H9 (cell line): ENCODE data around the gene MYNN. TPM values are rescaled to one million over a fixed set of nuclear protein-coding genes. Genes with fewer than 3 reads are reported as not detected.

Experiments used
- DNase-seq: peaks from one replicate; pipeline ENCODE4 v3.0.0-alpha.2; 2017
- H2AFZ ChIP-seq: one replicate; pipeline ENCODE4 v1.6.1; 2013; ENCODE audit warnings: mild to moderate bottlenecking, low read length, control low read depth, moderate library complexity
- H2AK5ac ChIP-seq: 2 replicates; pipeline ENCODE4 v1.6.1; 2013; ENCODE audit warnings: low read length, control low read depth, mixed read lengths; ENCODE audit not compliant: insufficient read length
- H2BK120ac ChIP-seq: one replicate; pipeline ENCODE4 v1.6.1; 2013; ENCODE audit warnings: low read depth, mild to moderate bottlenecking, low read length, control low read depth, inconsistent platforms; ENCODE audit not compliant: poor library complexity, severe bottlenecking
- H2BK12ac ChIP-seq: 2 replicates; pipeline ENCODE4 v1.6.1; 2013; ENCODE audit warnings: low read length, control low read depth, mixed read lengths, low read depth; ENCODE audit not compliant: insufficient read length
- H2BK15ac ChIP-seq: 2 replicates; pipeline ENCODE4 v1.6.1; 2013; ENCODE audit warnings: low read depth, low read length, control low read depth
- H2BK20ac ChIP-seq: one replicate; pipeline ENCODE4 v1.6.1; 2013; ENCODE audit warnings: low read depth, mild to moderate bottlenecking, low read length, control low read depth, inconsistent platforms; ENCODE audit not compliant: poor library complexity, severe bottlenecking
- H2BK5ac ChIP-seq: 2 replicates; pipeline ENCODE4 v1.6.1; 2013; ENCODE audit warnings: low read length, control low read depth, mixed read lengths; ENCODE audit not compliant: insufficient read length
- H3K14ac ChIP-seq: 2 replicates; pipeline ENCODE4 v1.6.1; 2013; ENCODE audit warnings: low read length, control low read depth; ENCODE audit not compliant: insufficient read depth
- H3K18ac ChIP-seq: 2 replicates; pipeline ENCODE4 v1.6.1; 2013; ENCODE audit warnings: low read depth, mild to moderate bottlenecking, mixed read lengths, low read length, control low read depth; ENCODE audit not compliant: insufficient read length
- H3K23ac ChIP-seq: 2 replicates; pipeline ENCODE4 v1.6.1; 2013; ENCODE audit warnings: low read length, control low read depth, mixed read lengths, low read depth; ENCODE audit not compliant: insufficient read length
- H3K23me2 ChIP-seq: 2 replicates; pipeline ENCODE4 v1.6.1; 2013; ENCODE audit warnings: low read depth, mild to moderate bottlenecking, mixed read lengths, low read length, control low read depth; ENCODE audit not compliant: insufficient read length, poor library complexity, severe bottlenecking
- H3K27ac ChIP-seq: 2 replicates; pipeline ENCODE4 v1.5.1; 2013; ENCODE audit warnings: low read length, control low read depth, mixed read lengths, low read depth; ENCODE audit not compliant: insufficient read length
- H3K27me3 ChIP-seq: 2 replicates; pipeline ENCODE4 v1.6.1; 2013; ENCODE audit warnings: low read length, control low read depth, inconsistent platforms; ENCODE audit not compliant: insufficient read depth
- H3K4ac ChIP-seq: 2 replicates; pipeline ENCODE4 v1.6.1; 2013; ENCODE audit warnings: low read depth, mild to moderate bottlenecking, control low read depth, inconsistent platforms, low read length, moderate library complexity
- H3K4me1 ChIP-seq: 2 replicates; pipeline ENCODE4 v1.6.1; 2013; ENCODE audit warnings: low read length, control low read depth, inconsistent platforms; ENCODE audit not compliant: insufficient read depth
- H3K4me2 ChIP-seq: 2 replicates; pipeline ENCODE4 v1.6.1; 2013; ENCODE audit warnings: low read length, control low read depth, mixed read lengths; ENCODE audit not compliant: insufficient read length, insufficient read depth
- H3K56ac ChIP-seq: 2 replicates; pipeline ENCODE4 v1.6.1; 2013; ENCODE audit warnings: low read depth, mild to moderate bottlenecking, mixed read lengths, low read length, control low read depth; ENCODE audit not compliant: insufficient read length
- H3K79me1 ChIP-seq: 2 replicates; pipeline ENCODE4 v1.6.1; 2013; ENCODE audit warnings: low read depth, mild to moderate bottlenecking, moderate library complexity, low read length, control low read depth, inconsistent platforms; ENCODE audit not compliant: insufficient read depth, poor library complexity, severe bottlenecking
- H3K79me2 ChIP-seq: 2 replicates; pipeline ENCODE4 v1.6.1; 2013; ENCODE audit warnings: low read length, control low read depth, inconsistent platforms; ENCODE audit not compliant: insufficient read depth
- H3K9ac ChIP-seq: 2 replicates; pipeline ENCODE4 v1.6.1; 2013; ENCODE audit warnings: low read length, control low read depth, mixed read lengths; ENCODE audit not compliant: insufficient read length; ENCODE audit errors: extremely low read depth
- H3K9me3 ChIP-seq: one replicate; pipeline ENCODE4 v1.6.1; 2013; ENCODE audit warnings: low read depth, low read length, inconsistent platforms; ENCODE audit not compliant: control insufficient read depth
- H3T11ph ChIP-seq: one replicate; pipeline ENCODE4 v1.6.1; 2013; ENCODE audit warnings: mild to moderate bottlenecking, low read length, control low read depth, inconsistent platforms
- H4K20me1 ChIP-seq: one replicate; pipeline ENCODE4 v1.6.1; 2013; ENCODE audit not compliant: control insufficient read depth, insufficient read length, insufficient read depth
- H4K5ac ChIP-seq: 2 replicates; pipeline ENCODE4 v1.6.1; 2013; ENCODE audit warnings: low read depth, mild to moderate bottlenecking, mixed read lengths, low read length, control low read depth; ENCODE audit not compliant: insufficient read length
- H4K8ac ChIP-seq: replicated peaks from 2 replicates; pipeline ENCODE4 v1.6.1; 2013; ENCODE audit warnings: low read length, control low read depth, mixed read lengths, low read depth; ENCODE audit not compliant: insufficient read length
- H4K91ac ChIP-seq: 2 replicates; pipeline ENCODE4 v1.6.1; 2013; ENCODE audit warnings: low read depth, mild to moderate bottlenecking, moderate library complexity, mixed read lengths, low read length, control low read depth; ENCODE audit not compliant: insufficient read length
- H3K27ac Mint-ChIP-seq, 3 experiments: 2 replicates in 2 of 3; 3 replicates in 1 of 3; pipeline ENCODE4 v1.8.0; 2020 to 2021; ENCODE audit warnings: mixed read lengths in 3 of 3, mild to moderate bottlenecking in 1 of 3, moderate library complexity in 1 of 3
- H3K27me3 Mint-ChIP-seq: 2 replicates; pipeline ENCODE4 v1.8.0; 2021; ENCODE audit warnings: low read depth, mild to moderate bottlenecking, moderate library complexity, mixed read lengths
- H3K36me3 Mint-ChIP-seq, 3 experiments: 2 replicates in 2 of 3; 3 replicates in 1 of 3; pipeline ENCODE4 v1.8.0; 2020 to 2021; ENCODE audit warnings: low read depth in 3 of 3, mixed read lengths in 3 of 3; ENCODE audit not compliant: insufficient read depth in 1 of 3
- H3K4me1 Mint-ChIP-seq, 2 experiments: 2 replicates each; pipeline ENCODE4 v1.8.0; 2020; ENCODE audit warnings: mixed read lengths in 2 of 2
- H3K4me3 Mint-ChIP-seq, 2 experiments: 2 replicates in 1 of 2; 3 replicates in 1 of 2; pipeline ENCODE4 v1.8.0; 2020 to 2021; ENCODE audit warnings: mild to moderate bottlenecking in 2 of 2, mixed read lengths in 2 of 2, moderate library complexity in 1 of 2
- H3K9me3 Mint-ChIP-seq, 2 experiments: 2 replicates in 1 of 2; 3 replicates in 1 of 2; pipeline ENCODE4 v1.8.0; 2020; ENCODE audit warnings: mild to moderate bottlenecking in 2 of 2, mixed read lengths in 2 of 2, moderate library complexity in 1 of 2
- CTCF ChIP-seq: fragments of 200-600 bp; sonication (generic); conservative IDR thresholded peaks from 3 replicates; pipeline ENCODE4 v1.8.0; 2021; ENCODE audit warnings: antibody characterized with exemption, mild to moderate bottlenecking
- WGBS: extraction: QIAGEN DNeasy Blood & Tissue Kit; methylation state at CpG from one replicate; pipeline ENCODE4 v1.1.7; 2013; ENCODE audit warnings: missing lambda C conversion rate, low lambda C conversion rate, mixed read lengths; ENCODE audit not compliant: insufficient read length; ENCODE audit errors: extremely low coverage; 5-methylcytosine and 5-hydroxymethylcytosine counted together
- total RNA-seq: library from RNA; stranded (reverse); gene quantifications from 2 replicates; pipeline ENCODE4 v1.2.1, GENCODE V29; 2021

Gene MYNN
- total RNA-seq, 1 experiment from 2014 or later = 15.9 TPM

DNA sequence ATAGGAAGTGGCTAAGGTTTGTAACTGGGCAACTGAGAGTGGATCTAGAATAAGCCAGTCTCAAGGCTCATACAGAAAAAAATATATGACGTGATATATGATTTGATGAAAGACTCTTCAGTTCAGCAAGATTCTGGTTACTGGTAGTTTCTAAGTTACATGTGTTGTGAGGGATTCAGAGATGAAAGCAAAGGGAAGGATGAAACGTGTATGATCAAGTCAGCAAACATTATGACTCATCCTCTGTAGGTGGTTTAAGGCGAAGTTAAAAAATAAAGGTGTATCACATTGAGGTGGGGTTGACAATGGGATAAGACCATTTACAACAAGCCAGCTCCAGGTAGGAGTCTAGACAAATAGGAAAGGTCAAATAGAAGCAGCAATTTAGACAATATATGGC lies 24.5 kb upstream of the MYNN start:
- no peaks in the 10 kb centered on the region for H3K23me2 ChIP-seq
- H2BK20ac ChIP-seq = no peak overlapping the region
- H4K8ac ChIP-seq = no peak overlapping the region
- H4K20me1 ChIP-seq = no peaks in the 10 kb centered on the region
- H3K14ac ChIP-seq = no peak overlapping the region
- no peak overlapping the region for H4K5ac ChIP-seq
- no peaks in the 10 kb centered on the region for H3K27me3 ChIP-seq
- H3K23ac ChIP-seq = no peak overlapping the region
- H3K4me2 ChIP-seq = no peak overlapping the region
- Mint-ChIP-seq H3K27me3 (no peaks in the 10 kb centered on the region; the same call in 1 of the 2 replicates), H3K4me1 (peaks cover 7 to 12% of the 10 kb centered on the region in 2 experiments), H3K9me3 (no peaks in the 10 kb centered on the region), H3K27ac (no peak overlapping the region), H3K4me3 (no peak overlapping the region), H3K36me3 (no peaks in the 10 kb centered on the region)
- no peak overlapping the region for H2BK5ac ChIP-seq
- no peak overlapping the region for H3K4ac ChIP-seq
- WGBS = no CpG with 5 or more reads among the region's 3 CpGs
- no peak overlapping the region for H3K27ac ChIP-seq
- H2BK15ac ChIP-seq = no peak overlapping the region
- H2BK120ac ChIP-seq = no peak overlapping the region
- no peak overlapping the region for H3T11ph ChIP-seq
- H3K9ac ChIP-seq = no peak overlapping the region
- no peak overlapping the region for H3K18ac ChIP-seq
- H3K9me3 ChIP-seq = no peaks in the 10 kb centered on the region
- no peaks in the 10 kb centered on the region for H3K79me1 ChIP-seq
- H4K91ac ChIP-seq = no peak overlapping the region
- H3K4me1 ChIP-seq = no peaks in the 10 kb centered on the region
- no peak for TF ChIP-seq CTCF
- H2AFZ ChIP-seq = no peak overlapping the region
- no peak overlapping the region for H3K56ac ChIP-seq
- no peak for DNase-seq
- H3K79me2 ChIP-seq = no peaks in the 10 kb centered on the region
- no peak overlapping the region for H2BK12ac ChIP-seq
- no peak overlapping the region for H2AK5ac ChIP-seq
